HG03039 (cell line): ENCODE results near the gene TRIM6.

ENCODE experiments used
- ATAC-seq: cut with Tn5 transposase; IDR thresholded peaks from one replicate; pipeline ENCODE4 v1.9.1; 2021; ENCODE audit warnings: mild to moderate bottlenecking, moderate library complexity; ENCODE audit not compliant: unreplicated experiment

Gene TRIM6

GRCh38 chr11:5658318-5658717 is 61.9 kb downstream of the TRIM6 start:
- no peak for ATAC-seq
